ENCODE data around the gene DIDO1. TPM values are rescaled to one million over a fixed set of nuclear protein-coding genes. Genes with fewer than 3 reads are reported as not detected.
A peak's percentile ranks its signal among the peaks of the same experiment; 100 is the strongest.

DIDO1 gene
- total and polyA plus RNA-seq, 2 of the 13 experiments (the other 11 are each of a cell fraction or from before 2014, with no cell fraction given), result 75.0 to 75.1 TPM

DNA sequence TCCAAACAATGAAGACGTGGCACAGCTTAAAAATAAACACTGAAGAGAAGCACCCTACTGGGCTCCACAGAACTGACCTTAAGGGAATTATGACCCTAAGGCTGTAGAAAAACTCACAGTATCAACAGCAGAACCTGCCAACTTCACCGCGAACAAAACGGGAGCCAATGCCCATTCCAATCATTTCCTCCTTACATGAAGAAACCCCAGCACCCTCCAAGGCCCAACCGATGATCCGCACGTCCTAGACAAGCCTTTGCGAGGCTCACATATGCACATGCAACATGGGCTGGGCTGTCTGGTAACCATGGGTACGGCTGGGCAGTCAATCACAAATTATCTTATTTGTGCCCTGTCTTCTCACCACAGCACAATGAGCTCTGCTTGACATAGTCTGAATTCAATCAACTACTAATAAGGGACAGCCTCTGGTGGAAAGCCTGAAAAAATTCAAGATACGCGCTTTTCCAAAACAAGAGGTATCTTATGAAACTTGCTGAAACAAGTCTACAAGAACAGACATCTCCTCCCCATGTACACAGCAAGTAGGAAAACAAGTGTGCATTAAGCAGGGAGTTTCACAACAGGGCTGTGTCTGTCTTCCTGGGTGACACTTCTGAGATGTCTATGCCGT, 1.7 kb downstream of the DIDO1 start (continued):
- TF ChIP-seq, protein P1, sequence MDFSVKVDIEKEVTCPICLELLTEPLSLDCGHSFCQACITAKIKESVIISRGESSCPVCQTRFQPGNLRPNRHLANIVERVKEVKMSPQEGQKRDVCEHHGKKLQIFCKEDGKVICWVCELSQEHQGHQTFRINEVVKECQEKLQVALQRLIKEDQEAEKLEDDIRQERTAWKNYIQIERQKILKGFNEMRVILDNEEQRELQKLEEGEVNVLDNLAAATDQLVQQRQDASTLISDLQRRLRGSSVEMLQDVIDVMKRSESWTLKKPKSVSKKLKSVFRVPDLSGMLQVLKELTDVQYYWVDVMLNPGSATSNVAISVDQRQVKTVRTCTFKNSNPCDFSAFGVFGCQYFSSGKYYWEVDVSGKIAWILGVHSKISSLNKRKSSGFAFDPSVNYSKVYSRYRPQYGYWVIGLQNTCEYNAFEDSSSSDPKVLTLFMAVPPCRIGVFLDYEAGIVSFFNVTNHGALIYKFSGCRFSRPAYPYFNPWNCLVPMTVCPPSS (IDR thresholded peaks at IDR 0.05), result no peak
- no peak for TF ChIP-seq TOPORS (CRISPR knock-in tag; IDR thresholded peaks at IDR 0.05)
- TF ChIP-seq FOXA1 (IDR thresholded peaks at IDR 0.05), result no peak
- peak; percentile 69 for TF ChIP-seq FOXA1 (CRISPR knock-in tag; IDR thresholded peaks at IDR 0.05)
- no peak for TF ChIP-seq PAX8 (CRISPR knock-in tag; IDR thresholded peaks at IDR 0.05; ENCODE audit: borderline replicate concordance)
- TF ChIP-seq, protein P2, sequence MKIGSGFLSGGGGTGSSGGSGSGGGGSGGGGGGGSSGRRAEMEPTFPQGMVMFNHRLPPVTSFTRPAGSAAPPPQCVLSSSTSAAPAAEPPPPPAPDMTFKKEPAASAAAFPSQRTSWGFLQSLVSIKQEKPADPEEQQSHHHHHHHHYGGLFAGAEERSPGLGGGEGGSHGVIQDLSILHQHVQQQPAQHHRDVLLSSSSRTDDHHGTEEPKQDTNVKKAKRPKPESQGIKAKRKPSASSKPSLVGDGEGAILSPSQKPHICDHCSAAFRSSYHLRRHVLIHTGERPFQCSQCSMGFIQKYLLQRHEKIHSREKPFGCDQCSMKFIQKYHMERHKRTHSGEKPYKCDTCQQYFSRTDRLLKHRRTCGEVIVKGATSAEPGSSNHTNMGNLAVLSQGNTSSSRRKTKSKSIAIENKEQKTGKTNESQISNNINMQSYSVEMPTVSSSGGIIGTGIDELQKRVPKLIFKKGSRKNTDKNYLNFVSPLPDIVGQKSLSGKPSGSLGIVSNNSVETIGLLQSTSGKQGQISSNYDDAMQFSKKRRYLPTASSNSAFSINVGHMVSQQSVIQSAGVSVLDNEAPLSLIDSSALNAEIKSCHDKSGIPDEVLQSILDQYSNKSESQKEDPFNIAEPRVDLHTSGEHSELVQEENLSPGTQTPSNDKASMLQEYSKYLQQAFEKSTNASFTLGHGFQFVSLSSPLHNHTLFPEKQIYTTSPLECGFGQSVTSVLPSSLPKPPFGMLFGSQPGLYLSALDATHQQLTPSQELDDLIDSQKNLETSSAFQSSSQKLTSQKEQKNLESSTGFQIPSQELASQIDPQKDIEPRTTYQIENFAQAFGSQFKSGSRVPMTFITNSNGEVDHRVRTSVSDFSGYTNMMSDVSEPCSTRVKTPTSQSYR (CRISPR knock-in tag; IDR thresholded peaks at IDR 0.05; ENCODE audit: borderline replicate concordance), result no peak
- TF ChIP-seq MTF1 (CRISPR knock-in tag; IDR thresholded peaks at IDR 0.05), result no peak
- no peak for TF ChIP-seq PCBP2 (optimal IDR thresholded peaks at IDR 0.05; ENCODE audit: low read depth, low read length, poor library complexity, severe bottlenecking)
- TF ChIP-seq, protein P3, sequence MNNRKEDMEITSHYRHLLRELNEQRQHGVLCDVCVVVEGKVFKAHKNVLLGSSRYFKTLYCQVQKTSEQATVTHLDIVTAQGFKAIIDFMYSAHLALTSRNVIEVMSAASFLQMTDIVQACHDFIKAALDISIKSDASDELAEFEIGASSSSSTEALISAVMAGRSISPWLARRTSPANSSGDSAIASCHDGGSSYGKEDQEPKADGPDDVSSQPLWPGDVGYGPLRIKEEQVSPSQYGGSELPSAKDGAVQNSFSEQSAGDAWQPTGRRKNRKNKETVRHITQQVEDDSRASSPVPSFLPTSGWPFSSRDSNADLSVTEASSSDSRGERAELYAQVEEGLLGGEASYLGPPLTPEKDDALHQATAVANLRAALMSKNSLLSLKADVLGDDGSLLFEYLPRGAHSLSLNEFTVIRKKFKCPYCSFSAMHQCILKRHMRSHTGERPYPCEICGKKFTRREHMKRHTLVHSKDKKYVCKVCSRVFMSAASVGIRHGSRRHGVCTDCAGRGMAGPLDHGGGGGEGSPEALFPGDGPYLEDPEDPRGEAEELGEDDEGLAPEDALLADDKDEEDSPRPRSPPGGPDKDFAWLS (CRISPR knock-in tag; IDR thresholded peaks at IDR 0.05; ENCODE audit: borderline replicate concordance), result no peak
- TF ChIP-seq CENPX (CRISPR knock-in tag; IDR thresholded peaks at IDR 0.05), result no peak
- TF ChIP-seq, protein P4, sequence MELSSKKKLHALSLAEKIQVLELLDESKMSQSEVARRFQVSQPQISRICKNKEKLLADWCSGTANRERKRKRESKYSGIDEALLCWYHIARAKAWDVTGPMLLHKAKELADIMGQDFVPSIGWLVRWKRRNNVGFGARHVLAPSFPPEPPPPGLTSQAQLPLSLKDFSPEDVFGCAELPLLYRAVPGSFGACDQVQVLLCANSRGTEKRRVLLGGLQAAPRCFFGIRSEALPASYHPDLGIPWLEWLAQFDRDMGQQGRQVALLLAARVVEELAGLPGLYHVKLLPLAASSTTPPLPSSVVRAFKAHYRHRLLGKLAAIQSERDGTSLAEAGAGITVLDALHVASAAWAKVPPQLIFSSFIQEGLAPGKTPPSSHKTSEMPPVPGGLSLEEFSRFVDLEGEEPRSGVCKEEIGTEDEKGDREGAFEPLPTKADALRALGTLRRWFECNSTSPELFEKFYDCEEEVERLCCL (CRISPR knock-in tag; IDR thresholded peaks at IDR 0.05; ENCODE audit: borderline replicate concordance), result no peak
- no peak; the same call in 1 of the 2 replicates for TF ChIP-seq ZNF556 (CRISPR knock-in tag; IDR thresholded peaks at IDR 0.05; ENCODE audit: borderline replicate concordance)
- TF ChIP-seq, protein P5, sequence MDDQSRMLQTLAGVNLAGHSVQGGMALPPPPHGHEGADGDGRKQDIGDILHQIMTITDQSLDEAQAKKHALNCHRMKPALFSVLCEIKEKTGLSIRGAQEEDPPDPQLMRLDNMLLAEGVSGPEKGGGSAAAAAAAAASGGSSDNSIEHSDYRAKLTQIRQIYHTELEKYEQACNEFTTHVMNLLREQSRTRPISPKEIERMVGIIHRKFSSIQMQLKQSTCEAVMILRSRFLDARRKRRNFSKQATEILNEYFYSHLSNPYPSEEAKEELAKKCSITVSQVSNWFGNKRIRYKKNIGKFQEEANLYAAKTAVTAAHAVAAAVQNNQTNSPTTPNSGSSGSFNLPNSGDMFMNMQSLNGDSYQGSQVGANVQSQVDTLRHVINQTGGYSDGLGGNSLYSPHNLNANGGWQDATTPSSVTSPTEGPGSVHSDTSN (CRISPR knock-in tag; IDR thresholded peaks at IDR 0.05; ENCODE audit: borderline replicate concordance), result no peak
- TF ChIP-seq GTF2F1 (IDR thresholded peaks at IDR 0.05; ENCODE audit: low read length), result no peak
- no peak for TF ChIP-seq RFXANK (CRISPR knock-in tag; IDR thresholded peaks at IDR 0.05)

Measured in HepG2 (cell line).